CD4-positive, alpha-beta T cell treated with Interleukin-4 for 1 hour (primary cell): ENCODE data around the gene ACSBG1.
"Not testable (repeated sequence)": the region's sequence is repeated elsewhere in the genome, so short reads cannot be mapped to it uniquely, and the experiment has no call there.

Experiments used
- DNase-seq, 2 donors: peaks; one replicate each; pipeline ENCODE4 v3.0.0-alpha.2; 2020 to 2022

The ACSBG1 gene

DNA sequence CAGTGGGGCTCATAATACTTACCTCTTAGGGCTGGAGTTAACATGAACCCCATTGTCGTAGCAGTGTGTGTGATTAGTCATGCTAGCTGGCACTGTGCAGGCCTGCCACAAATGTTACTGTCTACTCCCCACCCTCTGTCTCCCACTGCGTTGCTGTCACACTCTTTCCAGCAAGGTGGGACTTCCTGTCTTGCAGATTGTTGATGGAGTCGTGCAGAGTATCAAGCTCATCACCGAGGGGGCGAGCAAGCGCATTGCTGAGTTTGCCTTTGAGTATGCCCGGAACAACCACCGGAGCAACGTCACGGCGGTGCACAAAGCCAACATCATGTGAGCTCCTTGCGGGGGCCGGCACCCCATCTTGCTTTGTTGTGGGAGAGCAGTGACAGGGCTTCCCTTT is 72.3 kb downstream of the ACSBG1 start:
- DNase-seq: no peak

DNA sequence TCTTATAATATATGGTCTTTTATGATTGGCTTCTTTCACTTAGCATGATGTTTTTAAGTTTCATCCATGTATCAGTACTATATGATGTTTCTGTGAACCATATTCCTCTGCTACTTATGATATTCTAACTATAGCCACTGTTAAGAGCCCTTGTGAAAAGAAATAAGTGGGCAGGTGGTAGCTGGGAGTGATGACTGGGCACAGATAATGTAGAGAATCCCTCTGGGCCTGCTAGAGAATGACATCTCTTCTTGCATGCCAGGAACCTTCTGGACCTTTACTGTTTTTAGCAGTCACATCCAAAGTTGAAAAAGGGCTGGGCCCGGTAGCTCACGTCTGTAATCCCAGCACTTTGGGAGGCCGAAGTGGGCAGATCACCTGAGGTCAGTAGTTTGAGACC is 75.0 kb downstream of the ACSBG1 start:
- no peak for DNase-seq

DNA sequence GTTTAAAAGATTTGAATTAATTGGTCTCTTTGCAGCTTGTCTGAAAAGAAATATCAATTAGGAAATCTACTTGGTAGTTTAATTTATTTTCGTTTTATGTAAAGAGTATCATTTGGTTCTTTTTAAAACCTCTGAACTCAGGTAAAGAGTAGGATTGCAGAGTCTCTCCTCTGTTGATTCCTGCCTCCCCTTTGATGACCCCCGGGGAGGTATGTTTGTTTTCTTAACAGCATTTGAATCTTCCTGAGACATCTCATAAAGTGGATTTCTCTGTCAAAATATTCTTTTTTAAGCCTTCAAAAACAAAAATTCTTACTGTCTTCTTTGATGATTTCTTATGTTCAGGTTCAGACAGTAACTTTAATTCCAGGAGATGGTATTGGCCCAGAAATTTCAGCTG is 77.2 kb downstream of the ACSBG1 start:
- DNase-seq: no peak

DNA sequence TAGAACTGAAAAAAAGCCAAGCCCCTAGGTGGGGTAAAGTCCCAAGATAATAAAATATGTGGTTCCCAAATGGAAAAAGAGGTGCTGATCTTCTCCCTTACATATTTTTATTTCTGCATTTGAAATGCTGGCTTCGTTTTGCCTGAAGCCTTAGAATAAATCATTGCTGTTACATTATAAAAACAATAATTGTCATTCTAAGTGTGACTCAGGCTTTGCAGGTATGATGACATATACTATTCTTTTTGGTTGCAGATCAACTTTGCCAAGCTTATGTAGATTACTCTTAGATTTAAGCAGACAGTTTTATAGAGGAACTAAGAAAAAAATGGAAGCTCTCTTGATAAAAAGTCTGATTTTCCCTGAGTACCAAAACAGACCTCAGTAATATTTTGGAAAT is 77.7 kb downstream of the ACSBG1 start:
- DNase-seq: no peak

DNA sequence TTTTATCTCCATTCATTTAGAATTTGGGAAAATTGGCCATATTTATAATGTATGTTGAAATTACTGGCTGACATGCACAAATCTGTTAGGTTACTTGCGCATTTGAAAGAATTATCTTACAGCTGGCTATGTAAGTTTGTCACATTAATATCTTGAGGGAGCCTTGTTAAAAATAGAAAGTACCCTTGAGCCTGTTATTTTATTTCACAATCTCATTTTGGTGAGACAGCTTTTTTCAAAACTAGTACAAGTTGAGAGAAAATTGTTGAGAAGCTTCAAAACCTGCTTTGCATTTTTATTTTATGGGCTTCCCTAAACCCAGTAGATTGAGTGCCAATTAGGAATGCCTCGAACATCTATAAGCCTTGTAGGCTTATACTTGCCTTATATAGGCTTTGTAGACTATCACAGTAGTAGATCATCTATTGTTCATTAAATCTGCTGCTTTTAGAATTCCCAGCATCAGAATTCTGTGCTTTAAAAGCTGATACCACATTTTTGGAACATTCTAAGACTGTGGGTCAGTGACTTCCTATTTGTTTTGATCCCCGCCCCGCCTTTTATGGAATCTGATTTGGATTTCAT is 78.9 kb downstream of the ACSBG1 start:
- DNase-seq: no peak

DNA sequence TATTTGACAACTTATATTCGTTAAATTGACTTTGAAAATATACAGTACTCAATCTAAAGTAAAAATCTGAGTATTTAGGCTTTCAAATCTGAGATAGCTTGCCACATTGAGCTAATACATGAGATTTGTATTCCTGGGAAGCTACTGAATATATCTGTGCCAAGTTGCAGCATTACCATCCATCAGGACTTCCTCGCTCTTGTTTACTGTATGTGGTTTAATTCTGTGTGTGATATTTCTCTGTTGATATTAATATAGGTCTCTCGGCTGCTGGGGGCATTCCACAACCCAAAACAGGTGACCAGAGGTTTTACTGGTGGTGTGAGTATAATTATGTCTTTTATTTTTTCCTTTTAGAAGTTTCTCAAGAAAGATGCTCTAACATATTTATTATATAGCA is 79.4 kb downstream of the ACSBG1 start:
- DNase-seq: no peak

DNA sequence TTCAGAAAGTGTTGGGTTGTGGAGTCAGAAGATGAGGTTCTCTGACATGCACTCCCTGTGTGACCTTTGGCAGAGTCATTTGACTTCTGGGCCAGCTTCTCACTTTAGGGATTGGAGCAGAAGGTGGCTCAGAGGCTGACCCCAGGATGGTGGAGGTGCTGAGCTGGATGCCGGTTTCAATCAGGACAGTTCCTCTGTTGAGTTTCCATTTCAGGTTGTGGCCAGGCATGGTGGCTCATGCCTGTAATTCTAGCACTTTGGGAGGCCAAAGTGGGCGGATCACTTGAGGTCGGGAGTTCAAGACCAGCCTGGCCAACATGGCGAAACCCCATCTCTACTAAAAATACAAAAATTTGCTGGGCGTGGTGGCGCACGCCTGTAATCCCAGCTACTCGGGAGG is 83.3 kb downstream of the ACSBG1 start:
- DNase-seq: not testable (repeated sequence)

DNA sequence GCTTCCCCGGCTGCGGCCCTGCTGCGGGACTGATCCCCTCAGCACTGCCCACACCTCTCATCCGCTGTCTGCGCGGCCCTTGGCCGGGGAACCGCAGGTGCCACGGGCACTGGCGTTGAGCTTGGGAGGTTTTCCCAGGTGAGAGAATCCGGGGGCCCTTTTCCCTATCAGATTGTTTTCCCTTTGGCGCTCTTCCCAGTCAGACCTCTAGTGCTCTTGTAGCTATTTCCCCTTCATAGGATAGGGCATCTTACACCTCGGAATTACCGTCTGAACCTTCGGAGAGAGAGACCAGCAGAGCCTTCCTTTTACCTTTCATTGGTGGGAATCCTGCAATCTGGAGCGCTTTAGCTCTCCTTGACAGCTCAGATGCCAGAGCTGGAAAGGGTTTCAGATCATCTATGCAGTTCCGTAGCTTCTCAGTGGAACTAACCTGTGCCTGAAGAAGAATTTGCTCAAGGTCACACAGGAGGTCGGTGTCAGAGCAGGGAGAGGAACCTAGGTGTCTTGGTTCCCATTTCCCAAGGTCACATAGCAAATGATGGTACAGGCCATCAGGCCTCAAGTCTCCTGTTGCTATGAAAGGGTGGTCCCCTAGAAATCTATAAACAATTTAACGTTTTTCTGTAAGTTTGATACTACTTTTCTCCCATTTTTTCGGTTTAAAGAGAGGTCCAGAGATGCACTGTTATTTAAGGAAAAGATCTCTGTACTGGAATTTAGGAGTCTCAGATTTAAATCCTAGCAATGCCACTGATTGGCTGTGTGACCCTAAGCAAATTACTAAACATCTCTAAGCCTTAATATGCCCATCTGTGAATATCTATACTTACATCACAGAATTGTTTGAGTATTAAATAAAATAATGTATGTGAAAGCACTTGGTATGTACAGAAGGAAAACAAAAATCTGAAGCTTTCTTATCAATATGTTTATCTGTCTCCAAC is 84.3 kb downstream of the ACSBG1 start:
- no peak for DNase-seq

DNA sequence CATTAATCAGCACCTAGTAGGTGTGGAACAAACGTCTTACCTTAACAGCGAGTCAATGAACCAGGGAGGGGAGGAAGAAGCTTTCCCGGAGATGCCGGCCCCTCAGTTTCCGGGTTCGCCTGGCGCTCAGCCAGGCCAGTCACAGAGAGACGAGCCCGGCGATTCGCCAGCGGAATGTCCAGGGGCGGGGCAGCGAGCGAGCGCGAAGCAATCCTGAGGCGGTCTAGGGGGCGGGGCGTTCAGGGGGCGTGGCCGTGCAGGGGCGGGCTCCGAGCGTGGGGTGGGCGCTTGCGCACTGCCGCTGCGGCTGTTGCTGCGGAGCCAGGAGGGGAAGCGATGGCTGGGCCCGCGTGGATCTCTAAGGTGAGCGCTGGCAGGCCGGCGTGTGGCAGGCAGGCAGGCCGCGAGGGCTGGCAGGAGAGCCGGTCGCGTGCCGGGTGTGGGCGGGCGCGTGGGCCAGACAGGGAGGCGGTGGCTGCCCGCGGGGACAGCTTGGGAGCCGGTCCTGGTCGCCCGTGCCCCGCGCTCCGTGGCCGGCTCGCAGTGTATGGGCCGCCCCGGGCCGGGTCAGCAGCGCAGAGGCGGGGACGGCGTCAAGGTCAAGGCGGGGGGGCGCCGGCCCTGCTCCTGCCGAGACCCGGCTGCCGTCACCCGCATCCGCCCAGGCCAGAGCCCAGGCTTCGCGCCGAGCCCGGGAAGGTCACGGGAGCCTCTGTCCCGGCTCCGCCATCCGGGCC is 85.1 kb downstream of the ACSBG1 start, which contains the start of gene IDH3A:
Gene IDH3A, plus strand, starts transcription at position 295 of the 737 bp plus-strand sequence. Its CDS starts 42 bp downstream, at position 337.
- DNase-seq: peak; percentile 98 to 99

DNA sequence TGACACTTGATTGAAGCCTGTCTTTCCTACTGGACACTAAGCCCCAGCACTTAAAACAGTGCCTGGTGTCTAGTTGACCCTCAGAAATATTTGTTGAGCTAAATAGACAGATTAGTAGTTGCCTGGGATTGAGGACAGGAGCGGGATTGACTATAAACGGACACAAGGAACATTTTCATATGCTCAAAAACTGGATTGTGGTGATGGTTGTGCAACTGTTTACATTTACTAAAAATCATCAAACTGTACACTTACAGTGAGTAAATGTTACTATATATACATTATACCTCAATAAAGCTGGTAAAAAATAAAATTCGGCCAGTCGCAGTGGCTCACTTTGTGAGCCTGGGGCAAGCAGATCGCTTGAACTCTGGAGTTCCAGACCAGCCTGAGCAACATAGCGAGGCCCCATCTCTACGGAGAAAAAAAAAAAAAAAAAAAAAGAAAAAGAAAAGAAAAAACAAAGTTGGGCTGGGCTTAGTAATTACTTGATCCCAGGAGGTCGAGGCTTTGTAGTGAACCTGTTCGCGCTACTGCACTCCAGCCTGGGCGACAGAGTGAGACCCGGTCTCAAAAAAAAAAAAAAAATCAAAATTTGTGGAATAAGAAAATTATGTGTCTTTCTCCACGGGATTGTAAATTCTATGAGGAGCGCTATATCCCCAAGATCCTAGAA is 85.8 kb downstream of the ACSBG1 start:
- no peak for DNase-seq

DNA sequence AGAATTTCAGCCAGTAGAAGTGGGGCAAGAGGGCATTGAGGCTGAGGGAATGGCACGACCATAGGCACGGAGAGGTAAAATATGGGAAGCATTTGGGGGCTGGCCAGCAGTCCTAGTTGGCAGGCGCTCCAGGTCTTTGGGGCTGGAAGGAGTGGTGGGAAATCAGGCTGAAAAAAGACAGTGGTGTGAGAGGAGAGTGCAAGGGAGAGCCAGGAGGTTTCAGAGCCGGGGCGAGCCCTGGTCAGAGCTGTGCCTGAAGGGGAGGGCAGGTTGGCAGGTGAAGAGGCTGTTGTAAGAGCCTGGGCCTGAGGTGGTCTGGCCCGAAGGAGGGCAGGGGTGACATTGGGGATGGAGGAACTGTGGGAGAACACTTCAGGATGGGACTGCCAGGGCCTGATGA is 86.8 kb downstream of the ACSBG1 start:
- DNase-seq: no peak

DNA sequence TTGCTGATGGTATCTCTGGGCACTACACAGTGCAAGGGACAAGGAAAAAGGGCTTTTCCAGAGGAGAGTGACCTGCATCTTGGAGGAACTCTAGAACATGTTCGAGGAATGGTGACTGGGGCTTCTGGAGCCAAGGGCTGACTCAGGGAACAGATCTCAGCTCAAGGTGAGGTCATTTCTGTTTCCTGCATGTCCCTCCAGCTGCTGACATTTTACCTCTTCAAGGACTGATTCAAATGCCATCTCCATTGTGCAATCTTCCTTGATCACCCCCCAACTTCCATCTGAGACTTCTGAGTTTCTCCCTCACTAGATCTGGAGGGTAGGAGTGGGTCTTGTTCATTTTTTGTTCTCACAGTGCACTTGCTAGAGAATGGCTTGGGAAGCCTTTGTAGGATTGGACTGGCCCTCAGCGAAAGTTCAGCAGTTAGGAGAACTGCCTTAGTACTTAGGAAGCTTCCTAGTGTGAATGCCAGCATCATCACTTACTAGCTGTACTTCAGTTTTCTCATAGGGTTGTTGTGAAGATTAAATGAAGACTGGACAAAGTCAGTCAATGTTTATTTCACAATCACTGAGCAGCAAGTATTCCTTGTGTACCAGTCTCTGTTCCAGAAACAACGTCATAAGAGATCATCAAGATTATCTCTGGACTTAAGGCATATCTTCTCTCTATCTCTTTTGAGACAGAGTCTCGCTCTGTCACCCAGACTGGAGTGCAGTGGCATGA is 87.8 kb downstream of the ACSBG1 start:
- DNase-seq: no peak

DNA sequence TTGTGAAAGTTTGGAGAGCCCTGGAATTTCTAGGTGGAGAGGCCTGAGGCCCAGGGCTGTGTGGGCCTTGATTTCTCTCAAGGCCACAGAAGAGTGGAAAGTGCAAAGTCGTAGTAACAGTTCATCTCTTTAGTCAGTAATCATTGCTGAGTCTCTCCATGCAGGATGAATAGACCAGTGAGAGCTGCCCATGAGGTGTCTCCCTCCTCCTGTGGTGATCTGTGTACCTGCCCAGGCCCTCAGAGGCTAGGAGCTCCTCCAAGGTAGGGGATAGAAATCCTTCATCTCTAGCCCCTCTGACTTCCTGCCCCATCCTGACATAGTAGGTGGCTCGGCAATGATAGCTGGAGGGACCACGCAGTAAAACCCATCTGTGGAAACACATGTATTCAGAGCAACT is 92.0 kb downstream of the ACSBG1 start:
- DNase-seq: no peak

DNA sequence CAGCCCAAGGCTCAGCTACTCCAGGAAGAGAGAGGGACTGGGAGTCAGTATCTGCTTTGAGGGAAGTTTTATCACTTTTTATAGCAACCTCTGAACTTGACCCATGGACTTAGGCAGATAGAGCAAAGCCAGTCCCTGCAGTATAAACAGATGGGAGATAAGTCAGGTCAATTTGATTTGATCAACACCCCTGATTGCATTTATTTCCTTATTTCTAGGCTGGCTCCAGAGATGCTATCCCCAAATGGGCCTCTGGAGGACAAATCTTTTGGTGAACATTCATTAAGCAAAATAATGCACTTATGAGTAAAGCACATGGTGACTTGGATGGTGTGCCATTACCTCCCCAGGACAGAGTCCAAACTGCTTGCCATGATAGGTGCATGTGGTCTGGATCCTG is 94.1 kb downstream of the ACSBG1 start:
- DNase-seq: no peak

DNA sequence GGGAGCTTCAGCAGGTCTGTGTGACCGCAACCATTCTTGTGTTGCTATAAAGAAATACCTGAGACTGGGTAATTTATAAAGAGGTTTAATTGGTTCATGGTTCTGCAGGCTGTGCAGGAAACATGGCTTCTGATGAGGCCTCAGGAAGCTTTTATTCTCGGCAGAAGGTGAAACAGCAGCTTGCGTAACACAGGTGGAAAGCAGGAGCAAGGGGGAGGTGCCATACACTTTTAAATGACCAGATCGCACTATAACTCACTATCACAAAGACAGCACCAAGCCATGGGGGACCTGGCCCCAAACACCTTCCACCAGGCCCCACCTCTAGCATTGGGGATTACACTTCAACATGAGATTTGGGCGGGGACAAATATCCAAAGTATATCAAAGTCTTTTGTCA is 94.8 kb downstream of the ACSBG1 start:
- DNase-seq: no peak

DNA sequence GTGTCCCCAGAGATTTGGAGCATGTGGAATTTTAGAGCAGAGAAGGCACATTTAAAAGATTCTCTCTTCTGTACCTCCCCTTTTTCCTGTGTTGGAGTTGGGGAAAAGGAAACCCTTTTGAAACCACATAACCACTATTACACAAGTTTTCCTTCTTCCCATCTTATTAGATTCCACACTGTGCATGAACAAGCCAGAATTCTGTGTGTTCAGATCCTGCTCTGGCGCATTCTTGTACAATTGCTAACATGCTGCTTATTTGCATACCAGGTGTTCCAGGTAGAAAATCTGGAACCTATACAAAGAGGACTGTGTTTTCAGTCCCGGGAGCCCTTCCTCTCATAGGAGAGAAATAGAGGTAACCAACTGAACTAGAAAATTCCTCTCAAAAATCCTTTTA is 100.6 kb downstream of the ACSBG1 start:
- no peak for DNase-seq

DNA sequence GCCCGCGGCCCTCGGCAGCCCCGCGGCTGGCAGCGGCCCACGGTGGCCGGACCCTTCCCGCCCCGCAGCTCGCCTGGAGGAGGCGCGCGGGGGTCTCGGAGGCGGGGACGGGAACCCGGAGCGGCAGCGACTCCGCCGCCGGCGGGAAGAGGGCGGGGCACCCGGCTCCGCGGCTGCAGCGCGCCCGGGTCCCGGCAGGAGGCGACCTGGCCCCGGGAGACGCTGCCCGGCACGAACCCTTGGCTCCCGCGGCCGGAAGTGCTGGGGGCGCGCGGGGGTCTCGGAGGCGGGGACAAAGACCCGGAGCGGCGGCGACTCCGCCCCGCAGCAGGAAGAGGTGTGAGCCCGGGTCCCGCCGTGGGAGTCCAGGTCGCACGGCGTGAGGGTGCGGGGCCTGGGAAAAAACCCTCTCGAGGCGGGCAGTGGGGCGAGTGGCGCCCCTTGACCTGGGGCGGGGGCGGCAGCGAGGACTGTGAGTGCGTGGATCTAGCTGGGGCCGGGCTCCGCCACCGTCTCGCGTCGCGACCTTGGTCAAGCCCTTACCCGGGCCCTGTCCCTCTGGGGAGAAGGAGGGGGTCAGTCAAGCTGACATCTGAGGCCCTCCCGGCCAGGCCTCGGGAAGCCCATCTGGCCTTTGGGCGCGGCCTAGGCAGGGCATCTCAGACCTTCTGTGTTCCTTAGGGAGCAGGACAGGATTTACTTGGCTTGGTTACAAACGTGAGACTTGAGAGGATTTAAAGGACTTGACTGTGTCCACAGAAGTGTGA is 102.9 kb downstream of the ACSBG1 start, which contains the start of gene CIB2:
Gene CIB2, minus strand, starts transcription at position 151 of the 767 bp plus-strand sequence. CDS start 230 bp downstream, outside the sequence.
- DNase-seq: peak; percentile 75 to 81

DNA sequence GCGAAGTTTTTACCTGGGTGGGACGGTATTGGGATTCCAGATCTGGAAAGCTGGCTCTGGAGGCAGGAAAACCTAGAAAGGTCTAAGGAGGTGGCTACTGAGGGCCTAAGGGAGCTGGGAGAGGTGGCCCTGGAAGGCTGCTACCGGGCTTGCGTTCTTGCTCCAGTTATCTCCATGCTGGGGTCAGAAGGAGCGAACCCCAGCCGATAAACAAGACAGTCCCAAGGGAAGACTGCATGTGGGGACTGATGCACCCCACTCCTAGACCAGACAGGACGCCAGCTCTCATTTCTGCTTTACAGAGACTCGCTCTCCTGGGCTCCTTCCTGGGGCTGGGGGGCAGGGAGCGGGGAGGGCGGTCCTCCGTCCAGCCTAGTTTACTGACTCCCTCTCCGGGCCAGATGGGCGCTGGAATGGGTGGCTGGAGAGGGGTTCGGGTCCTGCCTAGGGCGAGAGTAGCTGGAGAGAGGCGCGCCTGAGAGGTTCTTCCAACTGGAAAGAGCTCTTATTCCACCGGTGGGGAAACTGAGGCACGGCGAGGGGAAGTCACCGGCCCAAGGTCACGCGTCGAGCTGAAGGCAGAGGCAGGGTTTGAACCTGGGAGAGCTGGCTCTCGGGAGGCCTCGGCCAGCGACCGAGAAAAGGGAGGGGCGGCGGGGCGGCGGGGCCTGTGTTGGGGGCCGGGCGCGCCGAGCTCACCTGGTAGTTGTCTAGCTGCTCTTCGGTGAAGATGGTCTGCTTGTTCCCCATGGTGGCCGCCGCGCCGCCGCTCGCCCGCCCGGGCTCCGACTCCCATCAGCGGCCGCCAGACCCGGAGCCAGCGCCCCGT is 103.7 kb downstream of the ACSBG1 start:
- DNase-seq: peak in 1 of 2 donors; percentile 42

DNA sequence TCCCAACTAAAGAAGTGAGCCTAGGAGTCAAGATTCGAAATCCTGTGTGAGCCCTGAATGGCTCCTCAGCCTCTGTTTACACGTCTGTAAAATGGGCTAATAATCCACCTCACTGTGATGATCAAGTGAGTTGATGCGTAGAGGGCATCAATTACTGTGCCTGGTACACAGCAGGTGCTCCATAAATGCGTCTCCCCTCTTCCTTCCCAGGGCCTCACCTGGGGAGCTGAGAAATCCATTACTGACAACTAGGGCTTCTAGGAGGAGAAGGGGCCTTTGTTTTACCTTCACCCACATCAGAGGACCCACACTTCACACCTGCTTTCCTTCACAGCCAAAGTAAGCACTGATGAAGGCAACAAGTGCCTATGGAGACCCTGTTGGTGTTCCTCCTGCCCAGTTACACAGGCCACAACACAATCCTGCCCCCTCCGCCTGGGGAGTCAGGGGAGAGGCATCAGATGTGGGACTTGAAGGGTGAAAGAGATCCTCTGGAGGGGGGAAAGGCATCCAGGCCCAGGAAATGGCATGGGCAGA is 104.5 kb downstream of the ACSBG1 start:
- DNase-seq: no peak
